Measurements from ENCODE around the gene DBH.

The DBH gene

DNA sequence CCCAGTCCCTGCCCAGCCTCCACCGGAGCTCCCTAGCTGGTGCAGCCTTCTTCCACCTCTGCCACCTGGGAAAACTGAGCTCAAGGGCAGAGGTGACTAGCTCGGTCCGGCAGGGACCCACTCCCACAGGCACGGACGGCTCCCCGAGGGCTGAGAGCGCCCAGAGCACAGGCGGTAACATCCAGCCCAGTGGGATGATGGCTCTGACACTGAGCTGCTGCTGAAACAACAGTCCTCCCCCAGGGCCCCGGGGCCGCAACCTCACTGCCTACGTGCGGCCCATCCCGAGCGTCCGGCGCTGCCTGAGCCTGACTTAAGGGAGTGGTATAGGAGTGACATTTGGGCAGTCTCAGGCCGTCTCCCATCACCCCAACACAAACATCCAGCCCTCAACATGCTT lies 30.7 kb upstream of the DBH start:
- no peak overlapping the region for H3K4me3 ChIP-seq (ENCODE audit: low read depth, low read length)
- TF ChIP-seq, protein P1, sequence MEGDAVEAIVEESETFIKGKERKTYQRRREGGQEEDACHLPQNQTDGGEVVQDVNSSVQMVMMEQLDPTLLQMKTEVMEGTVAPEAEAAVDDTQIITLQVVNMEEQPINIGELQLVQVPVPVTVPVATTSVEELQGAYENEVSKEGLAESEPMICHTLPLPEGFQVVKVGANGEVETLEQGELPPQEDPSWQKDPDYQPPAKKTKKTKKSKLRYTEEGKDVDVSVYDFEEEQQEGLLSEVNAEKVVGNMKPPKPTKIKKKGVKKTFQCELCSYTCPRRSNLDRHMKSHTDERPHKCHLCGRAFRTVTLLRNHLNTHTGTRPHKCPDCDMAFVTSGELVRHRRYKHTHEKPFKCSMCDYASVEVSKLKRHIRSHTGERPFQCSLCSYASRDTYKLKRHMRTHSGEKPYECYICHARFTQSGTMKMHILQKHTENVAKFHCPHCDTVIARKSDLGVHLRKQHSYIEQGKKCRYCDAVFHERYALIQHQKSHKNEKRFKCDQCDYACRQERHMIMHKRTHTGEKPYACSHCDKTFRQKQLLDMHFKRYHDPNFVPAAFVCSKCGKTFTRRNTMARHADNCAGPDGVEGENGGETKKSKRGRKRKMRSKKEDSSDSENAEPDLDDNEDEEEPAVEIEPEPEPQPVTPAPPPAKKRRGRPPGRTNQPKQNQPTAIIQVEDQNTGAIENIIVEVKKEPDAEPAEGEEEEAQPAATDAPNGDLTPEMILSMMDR (IDR thresholded peaks at IDR 0.05; ENCODE audit: low read depth, low read length), result no peak

DNA sequence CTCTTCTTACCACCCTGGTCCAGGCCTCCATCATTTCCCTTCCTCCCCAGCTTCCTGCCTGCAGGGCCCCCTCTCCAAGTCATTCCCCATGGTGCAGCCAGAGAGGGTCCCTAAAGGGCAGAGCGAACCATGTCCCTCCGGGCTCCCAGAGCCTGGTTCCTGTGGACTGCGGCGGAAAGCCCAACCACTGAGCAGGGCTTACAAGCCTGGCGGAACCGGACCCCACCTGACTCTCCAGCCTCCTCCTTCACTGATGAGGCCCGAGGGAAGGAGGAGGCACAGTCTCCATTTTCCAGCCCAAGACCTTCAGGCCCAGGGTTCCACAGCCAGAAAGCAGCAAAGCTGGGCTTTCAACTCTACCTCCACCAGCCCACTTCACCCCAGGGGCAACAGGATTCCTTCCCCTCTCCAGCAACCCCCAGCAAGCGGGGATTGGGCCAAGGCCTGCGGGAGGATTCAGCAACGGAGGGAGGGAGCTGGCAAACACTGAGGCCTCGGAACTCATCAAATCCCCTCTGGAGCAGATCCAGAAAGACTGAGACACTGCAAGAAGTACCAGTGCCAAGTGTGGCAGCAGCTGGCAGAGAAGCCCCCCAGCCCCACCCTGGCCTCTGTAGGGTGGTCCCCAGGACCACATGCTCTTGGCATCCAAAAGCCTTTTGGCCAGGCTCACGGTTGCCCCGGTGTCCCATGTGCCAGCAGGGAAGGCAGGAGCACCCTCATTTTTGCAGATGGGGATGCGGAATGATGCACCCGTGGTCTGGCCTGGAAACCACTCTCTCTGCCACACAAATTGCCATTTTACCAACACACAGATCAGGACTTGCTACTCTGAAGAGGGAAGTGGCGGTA lies 30.1 kb upstream of the DBH start:
- TF ChIP-seq, protein P1 (IDR thresholded peaks at IDR 0.05; ENCODE audit: low read depth, low read length), result no peak
- no peak overlapping the region for H3K4me3 ChIP-seq (ENCODE audit: low read depth, low read length)

DNA sequence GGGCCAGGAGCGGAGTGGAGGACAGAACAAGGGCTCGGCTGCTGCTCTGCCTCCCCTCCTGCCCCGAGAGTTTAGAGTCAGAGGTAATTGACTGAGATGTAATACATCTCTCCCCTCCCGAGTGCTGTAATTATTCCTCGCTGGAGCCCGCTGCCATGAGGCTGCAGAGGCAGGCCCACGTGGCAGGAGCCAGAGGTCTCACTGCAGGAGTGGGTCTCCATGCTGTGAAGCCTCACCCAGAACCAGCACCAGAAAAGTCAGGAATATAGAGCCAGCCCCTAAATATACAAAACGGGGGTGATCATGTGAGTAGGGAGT lies 29.5 kb upstream of the DBH start:
- TF ChIP-seq, protein P1 (IDR thresholded peaks at IDR 0.05; ENCODE audit: low read depth, low read length), result no peak
- H3K4me3 ChIP-seq (ENCODE audit: low read depth, low read length), result no peak overlapping the region

DNA sequence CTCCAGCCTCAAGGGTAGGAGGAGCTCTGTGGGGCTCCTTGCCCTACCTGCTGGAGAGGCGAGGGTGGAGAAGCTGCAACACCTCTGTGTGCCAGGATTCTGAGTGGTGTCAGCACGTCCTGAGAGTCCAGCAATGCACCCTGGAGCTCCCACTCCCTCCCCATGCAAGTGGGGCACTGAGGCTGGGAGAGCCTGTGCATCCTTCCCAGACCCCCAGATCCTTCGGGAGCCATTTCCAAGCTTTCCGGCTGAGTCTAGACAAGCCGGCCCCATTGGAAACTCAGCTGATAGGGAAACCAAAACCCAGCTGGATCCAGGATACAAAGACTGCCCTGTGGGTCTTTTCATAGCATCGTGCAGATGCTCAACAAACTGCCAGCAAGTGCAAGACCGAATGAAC lies 28.8 kb upstream of the DBH start:
- no peak overlapping the region for H3K4me3 ChIP-seq (ENCODE audit: low read depth, low read length)
- TF ChIP-seq, protein P1 (IDR thresholded peaks at IDR 0.05; ENCODE audit: low read depth, low read length), result no peak

DNA sequence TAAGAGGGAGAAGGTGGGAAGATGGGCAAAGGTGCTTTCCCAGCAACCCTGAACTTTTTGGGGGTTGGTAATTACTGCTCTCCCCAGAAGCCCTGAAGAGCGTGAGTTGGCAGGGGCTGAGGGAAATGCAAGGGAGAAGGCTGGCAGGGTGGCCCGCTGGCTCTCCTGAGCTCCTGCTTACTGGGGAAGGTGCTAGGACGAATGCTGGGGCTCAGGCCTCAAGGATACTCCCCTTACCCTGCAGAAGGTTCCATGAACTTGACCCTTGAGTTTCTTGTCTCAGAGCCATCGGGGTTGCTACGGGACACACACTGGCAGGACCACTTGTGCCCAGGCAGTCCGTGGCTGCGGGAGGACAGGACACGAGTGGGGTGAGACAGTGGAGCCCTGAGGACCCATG lies 28.2 kb upstream of the DBH start:
- H3K4me3 ChIP-seq (ENCODE audit: low read depth, low read length), result no peak overlapping the region
- TF ChIP-seq, protein P1 (IDR thresholded peaks at IDR 0.05; ENCODE audit: low read depth, low read length), result no peak

DNA sequence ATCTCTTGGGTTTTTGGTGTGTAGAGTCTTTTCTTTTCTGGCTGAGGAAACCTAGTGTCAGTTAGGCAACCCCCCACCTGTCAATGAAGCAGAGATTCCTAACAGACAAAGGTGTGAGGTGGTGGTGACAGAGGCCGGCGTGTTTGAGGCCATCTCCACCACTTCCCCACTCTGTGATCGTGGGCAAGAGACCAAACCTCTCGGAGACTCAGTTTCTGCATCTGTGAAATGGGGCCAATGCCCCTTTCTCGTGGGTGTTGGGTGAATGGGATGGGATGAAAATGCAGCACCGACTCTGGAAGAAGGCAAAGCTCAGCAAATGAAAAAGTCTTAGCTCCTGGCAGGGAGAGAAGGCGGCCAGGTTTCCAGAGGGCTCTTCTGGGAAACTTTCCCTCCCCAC lies 27.8 kb upstream of the DBH start:
- TF ChIP-seq, protein P1 (IDR thresholded peaks at IDR 0.05; ENCODE audit: low read depth, low read length), result no peak
- no peak overlapping the region for H3K4me3 ChIP-seq (ENCODE audit: low read depth, low read length)

DNA sequence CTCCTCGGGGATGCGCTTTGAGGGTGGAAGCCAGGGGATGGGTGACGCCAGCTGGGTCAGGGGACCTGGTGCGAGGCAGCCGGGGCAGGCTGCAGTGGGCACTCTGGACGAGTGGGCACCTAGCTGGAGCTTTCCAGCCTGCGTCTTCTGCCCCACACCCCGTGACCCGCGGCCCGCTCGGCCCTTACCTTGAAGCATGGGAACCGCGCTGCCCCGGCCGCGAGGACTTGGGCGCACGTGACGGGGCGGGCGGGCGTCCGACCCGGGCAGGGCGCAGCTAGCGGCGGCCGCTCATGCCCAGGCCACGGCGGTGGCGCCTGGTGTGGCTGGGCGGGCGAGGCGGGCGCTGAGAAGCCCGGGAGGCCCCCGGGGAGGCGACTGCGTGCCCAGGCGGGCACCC lies 27.3 kb upstream of the DBH start:
- TF ChIP-seq, protein P1 (IDR thresholded peaks at IDR 0.05; ENCODE audit: low read depth, low read length), result no peak
- H3K4me3 ChIP-seq (ENCODE audit: low read depth, low read length), result no peak overlapping the region

Data from WI38 (cell line).